Measurements from ENCODE around the gene S100A11.

Gene S100A11

GRCh38 chr1:152038871-152039270 lies 2.1 kb upstream of the S100A11 start:
- no peak for DNase-seq

GRCh38 chr1:152035539-152036266 lies 1.1 kb downstream of the S100A11 start:
- no peak for DNase-seq

GRCh38 chr1:152034654-152035538 lies 1.9 kb downstream of the S100A11 start:
- peak; percentile 41 for DNase-seq

GRCh38 chr1:152034324-152034653 lies 2.5 kb downstream of the S100A11 start:
- DNase-seq, result no peak

GRCh38 chr1:152029929-152030211 lies 6.9 kb downstream of the S100A11 start:
- DNase-seq, result no peak

GRCh38 chr1:152029144-152029928 lies 7.5 kb downstream of the S100A11 start:
- DNase-seq, result no peak

- no peak for DNase-seq
Observed at GRCh38 chr1:152026895-152027294, 9.9 kb downstream of the S100A11 start.

- DNase-seq, result no peak
Observed at GRCh38 chr1:152024223-152024622, 12.6 kb downstream of the S100A11 start.

- DNase-seq, result no peak
Observed at GRCh38 chr1:152023221-152023620, 13.6 kb downstream of the S100A11 start.

- no peak for DNase-seq
Observed at GRCh38 chr1:152022474-152022873, 14.3 kb downstream of the S100A11 start.

GRCh38 chr1:152021569-152021968 lies 15.2 kb downstream of the S100A11 start:
- DNase-seq, result no peak

- DNase-seq, result no peak
Observed at GRCh38 chr1:152020849-152021248, 16.0 kb downstream of the S100A11 start.

- DNase-seq, result no peak
Observed at GRCh38 chr1:152018537-152018936, 18.3 kb downstream of the S100A11 start.

GRCh38 chr1:152015766-152016165 lies 21.0 kb downstream of the S100A11 start:
- no peak for DNase-seq

GRCh38 chr1:152014943-152015342 lies 21.9 kb downstream of the S100A11 start:
- DNase-seq, result no peak

- peak; percentile 35 for DNase-seq
Observed at GRCh38 chr1:152013664-152014237, 23.1 kb downstream of the S100A11 start.

GRCh38 chr1:152009691-152010090 lies 27.1 kb downstream of the S100A11 start:
- no peak for DNase-seq

- no peak for DNase-seq
Observed at GRCh38 chr1:152007047-152007446, 29.8 kb downstream of the S100A11 start.

GRCh38 chr1:152005360-152005912 lies 31.4 kb downstream of the S100A11 start:
- DNase-seq, result no peak

GRCh38 chr1:152003846-152004442 lies 32.9 kb downstream of the S100A11 start:
- no peak for DNase-seq

GRCh38 chr1:152002960-152003359 lies 33.8 kb downstream of the S100A11 start:
- DNase-seq, result no peak

Data from kidney glomerular epithelial cell (primary cell).